DMS79 treated with DMSO at 0.1 percent for 48 hours (cell line): ENCODE data around the gene KIR2DL3.
"Not testable (repeated sequence)": the region's sequence is repeated elsewhere in the genome, so short reads cannot be mapped to it uniquely, and the experiment has no call there.

Experiments
- DNase-seq: peaks from one replicate; lab custom pipeline; 2025; lab: John Stamatoyannopoulos, UW

The KIR2DL3 gene

DNA sequence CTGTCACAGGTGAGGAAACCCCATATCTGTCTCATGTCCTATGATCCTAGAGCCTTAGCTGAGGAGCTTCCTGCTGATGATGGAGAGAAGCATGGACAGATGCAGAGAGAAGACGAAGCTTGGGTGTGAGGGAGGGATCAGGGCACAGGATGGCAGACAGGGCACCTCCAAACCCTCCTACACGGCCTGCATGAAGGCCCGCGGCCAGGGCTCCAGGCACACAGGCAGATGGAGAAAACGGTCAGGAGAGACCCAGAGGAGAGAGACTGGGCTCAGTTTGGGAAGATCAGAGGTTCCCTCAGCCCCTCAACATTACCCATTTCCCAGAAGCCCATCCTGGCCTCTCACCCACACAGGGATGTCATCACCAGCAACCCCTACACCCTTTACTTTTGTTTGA lies 5.8 kb downstream of the KIR2DL3 start:
- DNase-seq = not testable (repeated sequence)

DNA sequence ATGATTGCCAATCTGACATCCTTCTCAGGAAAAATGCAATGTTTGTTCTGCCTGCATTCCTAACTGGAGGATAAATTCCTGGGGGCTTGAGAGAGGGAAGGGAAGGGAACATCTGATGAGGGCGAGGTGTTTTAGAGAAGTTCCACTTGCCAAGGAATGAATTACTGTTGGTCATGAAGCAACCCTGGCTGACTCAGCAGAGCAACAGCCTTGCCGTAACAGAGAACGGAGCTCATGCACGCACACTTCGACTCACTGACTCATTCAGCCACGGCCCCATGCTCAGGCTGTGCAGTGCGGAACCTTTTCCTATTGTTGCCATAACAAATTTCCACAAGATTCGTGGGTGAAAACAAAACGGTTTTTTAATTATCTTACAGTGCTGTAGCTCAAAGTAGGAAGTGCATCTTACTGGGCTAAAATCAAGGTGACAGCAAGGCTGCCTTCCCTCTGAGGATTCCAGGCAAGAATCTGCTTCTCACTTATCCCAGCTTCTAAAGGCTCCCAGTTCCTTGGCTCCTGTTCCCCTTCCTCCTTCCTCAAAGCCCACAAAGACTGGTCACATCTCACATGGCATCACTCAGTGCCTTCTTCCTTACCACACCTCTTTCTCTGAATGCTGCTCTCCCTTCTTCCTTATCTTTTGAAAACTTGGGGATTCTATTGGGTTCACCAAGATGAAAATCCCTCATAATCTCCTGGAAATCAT lies 9.5 kb downstream of the KIR2DL3 start:
- DNase-seq = not testable (repeated sequence)

DNA sequence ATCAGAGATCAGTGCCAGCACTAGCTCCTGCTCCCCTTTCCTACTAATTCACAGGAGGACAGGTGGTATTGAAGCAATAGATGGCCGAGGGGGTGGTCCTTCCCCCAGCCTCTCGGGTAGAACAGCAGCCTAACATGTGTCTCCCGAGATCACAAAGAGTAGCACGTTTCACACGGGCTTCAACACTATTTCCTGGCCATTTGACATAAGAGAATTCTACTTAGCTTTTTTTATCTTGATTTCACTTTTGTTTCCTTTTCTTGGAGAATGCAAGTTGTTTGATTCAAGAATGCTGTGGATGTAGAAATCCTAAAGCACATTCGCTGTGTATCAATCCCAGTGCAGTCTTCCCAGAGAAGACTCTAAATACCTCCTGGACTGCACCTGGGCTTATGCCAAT lies 12.0 kb downstream of the KIR2DL3 start:
- DNase-seq = not testable (repeated sequence)

DNA sequence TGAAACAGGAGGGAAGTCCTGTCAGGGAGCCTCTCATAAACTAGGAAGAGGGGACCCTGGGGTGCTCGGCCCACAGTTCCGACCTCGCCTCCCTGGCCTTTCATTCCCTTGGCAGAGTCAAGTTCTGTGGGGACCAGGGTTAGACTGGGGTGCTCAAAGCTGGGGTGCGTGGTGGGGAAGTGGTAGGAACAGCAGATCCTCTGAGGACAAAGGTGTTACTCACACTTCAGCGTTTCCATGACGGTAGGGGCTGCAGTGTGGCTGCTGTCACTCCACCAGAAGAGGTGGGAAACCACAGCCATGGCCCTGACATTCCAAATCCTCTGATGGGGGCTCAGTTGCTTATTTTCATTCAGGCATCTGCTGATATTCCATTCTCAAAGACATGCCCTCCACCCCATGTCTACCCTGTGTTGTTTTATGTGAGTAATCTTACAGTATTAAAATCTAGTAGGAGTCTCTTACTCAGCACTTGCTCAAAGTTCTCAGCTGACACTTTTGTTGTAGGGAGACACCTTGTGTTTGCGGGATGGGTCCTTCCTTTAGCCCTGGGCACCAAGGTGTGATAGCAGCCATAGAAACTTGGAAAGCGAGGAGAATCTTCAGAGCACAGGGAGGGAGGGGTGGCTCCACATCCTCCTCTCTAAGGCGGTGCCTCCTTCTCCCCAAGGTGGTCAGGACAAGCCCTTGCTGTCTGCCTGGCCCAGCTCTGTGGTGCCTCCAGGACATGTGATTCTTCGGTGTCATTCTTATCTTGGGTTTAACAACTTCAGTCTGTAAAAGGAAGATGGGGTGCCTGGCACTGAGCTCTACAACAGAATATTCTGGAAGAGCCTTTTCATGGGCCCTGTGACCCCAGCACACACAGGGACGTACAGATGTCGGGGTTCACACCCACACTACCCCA lies 18.1 kb downstream of the KIR2DL3 start:
- DNase-seq = not testable (repeated sequence)

DNA sequence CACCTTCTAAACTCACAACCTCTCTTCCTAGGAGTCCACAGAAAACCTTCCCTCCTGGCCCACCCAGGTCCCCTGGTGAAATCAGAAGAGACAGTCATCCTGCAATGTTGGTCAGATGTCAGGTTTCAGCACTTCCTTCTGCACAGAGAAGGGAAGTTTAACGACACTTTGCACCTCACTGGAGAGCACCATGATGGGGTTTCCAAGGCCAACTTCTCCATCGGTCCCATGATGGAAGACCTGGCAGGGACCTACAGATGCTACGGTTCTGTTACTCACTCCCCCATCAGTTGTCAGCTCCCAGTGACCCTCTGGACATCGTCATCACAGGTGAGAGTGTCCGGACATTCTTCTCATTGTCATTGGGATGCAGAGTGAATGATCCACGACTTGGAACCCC lies 20.3 kb downstream of the KIR2DL3 start:
- DNase-seq = not testable (repeated sequence)

DNA sequence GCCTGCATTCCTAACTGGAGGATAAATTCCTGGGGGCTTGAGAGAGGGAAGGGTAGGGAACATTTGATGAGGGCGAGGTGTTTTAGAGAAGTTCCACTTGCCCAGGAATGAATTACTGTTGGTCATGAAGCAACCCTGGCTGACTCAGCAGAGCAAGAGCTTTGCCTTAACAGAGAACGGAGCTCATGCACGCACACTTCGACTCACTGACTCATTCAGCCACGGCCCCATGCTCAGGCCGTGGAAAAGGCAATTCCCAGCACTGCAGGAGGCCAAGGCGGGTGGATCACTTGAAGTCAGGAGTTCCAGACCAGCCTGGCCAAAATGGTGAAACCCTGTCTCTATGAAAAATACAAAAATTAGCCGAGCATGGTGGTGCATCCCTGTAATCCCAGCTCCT lies 25.9 kb downstream of the KIR2DL3 start:
- not testable (repeated sequence) for DNase-seq

DNA sequence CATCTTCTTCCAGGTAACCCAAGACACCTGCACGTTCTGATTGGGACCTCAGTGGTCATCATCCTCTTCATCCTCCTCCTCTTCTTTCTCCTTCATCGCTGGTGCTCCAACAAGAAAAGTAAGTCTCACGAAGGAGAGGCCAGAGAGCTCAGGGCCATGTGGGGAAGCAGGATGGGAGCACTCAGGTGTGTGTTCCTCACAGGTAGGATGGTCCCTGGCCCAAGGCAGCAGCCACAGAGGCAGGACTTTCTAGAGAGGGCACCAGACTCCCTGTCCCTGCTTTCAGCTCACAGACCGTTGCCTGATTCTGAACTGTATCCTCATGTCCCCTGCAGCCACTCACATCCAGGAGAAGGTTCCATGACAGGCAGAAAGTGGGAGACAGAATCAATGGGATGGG lies 28.2 kb downstream of the KIR2DL3 start:
- DNase-seq = not testable (repeated sequence)

DNA sequence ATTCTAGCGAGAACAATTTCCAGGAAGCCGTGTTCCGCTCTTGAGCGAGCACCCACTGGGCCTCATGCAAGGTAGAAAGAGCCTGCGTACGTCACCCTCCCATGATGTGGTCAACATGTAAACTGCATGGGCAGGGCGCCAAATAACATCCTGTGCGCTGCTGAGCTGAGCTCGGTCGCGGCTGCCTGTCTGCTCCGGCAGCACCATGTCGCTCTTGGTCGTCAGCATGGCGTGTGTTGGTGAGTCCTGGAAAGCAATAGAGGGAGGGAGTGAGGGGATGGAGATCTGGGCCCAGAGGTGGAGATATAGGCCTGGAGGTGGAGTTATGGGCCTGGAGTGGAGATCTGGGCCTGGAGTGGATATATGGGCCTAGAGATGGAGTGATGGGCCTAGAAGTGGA lies 31.3 kb downstream of the KIR2DL3 start, which contains the start of gene KIR2DL1:
Gene KIR2DL1 (plus strand): TSS at position 148 of the 400 bp plus-strand sequence. CDS start 58 bp downstream, at position 206.
- DNase-seq = not testable (repeated sequence)

DNA sequence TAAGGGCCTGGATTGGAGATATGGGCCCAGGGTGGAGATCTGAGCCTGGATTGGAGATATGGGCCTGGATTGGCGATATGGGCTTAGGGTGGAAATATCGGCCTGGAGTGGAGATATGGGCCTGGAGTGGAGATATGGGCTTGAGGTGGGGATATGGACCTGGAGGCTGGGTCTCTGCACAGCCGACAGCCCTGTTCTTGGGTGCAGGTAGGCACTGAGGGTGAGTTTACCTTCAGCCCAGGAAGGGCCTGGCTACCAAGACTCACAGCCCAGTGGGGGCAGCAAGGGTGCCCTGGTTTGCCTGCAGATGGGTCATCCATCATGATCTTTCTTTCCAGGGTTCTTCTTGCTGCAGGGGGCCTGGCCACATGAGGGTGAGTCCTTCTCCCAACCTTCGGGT lies 32.2 kb downstream of the KIR2DL3 start:
- DNase-seq = not testable (repeated sequence)

DNA sequence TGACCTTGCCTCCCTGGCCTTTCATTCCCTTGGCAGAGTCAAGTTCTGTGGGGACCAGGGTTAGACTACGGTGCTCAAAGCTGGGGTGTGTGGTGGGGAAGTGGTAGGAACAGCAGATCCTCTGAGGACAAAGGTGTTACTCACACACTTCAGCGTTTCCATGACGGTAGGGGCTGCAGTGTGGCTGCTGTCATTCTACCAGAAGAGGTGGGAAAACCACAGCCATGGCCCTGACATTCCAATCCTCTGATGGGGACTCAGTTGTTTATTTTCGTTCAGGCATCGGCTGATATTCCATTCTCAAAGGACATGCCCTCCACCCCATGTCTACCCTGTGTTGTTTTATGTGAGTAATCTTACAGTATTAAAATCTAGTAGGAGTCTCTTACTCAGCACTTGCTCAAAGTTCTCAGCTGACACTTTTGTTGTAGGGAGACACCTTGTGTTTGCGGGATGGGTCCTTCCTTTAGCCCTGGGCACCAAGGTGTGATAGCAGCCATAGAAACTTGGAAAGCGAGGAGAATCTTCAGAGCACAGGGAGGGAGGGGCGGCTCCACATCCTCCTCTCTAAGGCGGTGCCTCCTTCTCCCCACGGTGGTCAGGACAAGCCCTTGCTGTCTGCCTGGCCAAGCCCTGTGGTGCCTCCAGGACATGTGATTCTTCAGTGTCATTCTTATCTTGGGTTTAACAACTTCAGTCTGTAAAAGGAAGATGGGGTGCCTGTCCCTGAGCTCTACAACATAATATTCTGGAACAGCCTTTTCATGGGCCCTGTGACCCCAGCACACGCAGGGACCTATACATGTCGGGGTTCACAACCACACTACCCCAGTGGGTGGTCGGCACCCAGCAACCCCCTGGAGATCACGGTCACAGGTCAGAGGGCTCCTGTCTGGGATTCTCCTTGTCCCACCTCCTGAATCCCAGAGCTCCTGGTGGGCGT lies 33.0 kb downstream of the KIR2DL3 start:
- DNase-seq = not testable (repeated sequence)

DNA sequence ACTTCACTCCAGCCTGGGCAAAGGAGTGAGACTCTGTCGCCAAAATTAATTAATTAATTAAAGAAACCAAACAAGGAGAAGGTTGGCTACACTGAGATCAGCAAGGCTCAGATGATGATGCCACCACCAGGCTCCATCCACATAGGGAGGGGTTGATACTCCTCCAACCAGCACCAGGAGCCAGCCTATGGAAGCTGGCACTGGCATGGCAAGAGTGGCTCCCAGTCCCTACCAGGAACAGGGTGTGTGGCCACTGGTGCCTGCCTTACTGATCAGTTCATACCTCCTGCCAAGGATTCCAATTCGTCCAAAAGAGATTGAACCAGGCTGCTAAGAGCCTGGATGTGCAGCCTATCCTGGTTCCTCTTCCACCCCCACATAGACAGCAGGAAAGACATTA lies 34.4 kb downstream of the KIR2DL3 start:
- DNase-seq = not testable (repeated sequence)

DNA sequence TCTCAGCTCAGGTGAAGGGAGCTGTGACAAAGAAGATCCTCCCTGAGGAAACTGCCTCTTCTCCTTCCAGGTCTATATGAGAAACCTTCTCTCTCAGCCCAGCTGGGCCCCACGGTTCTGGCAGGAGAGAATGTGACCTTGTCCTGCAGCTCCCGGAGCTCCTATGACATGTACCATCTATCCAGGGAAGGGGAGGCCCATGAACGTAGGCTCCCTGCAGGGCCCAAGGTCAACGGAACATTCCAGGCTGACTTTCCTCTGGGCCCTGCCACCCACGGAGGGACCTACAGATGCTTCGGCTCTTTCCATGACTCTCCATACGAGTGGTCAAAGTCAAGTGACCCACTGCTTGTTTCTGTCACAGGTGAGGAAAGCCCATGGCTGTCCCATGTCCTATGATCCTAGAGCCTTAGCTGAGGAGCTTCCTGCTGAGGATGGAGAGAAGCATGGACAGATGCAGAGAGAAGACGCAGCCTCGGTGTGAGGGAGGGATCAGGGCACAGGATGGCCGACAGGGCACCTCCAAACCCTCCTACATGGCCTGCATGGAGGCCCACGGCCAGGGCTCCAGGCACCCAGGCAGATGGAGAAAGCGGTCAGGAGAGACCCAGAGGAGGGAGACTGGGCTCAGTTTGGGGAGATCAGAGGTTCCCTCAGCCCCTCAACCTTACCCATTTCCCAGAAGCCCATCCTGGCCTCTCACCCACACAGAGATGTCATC lies 36.9 kb downstream of the KIR2DL3 start:
- DNase-seq = not testable (repeated sequence)

DNA sequence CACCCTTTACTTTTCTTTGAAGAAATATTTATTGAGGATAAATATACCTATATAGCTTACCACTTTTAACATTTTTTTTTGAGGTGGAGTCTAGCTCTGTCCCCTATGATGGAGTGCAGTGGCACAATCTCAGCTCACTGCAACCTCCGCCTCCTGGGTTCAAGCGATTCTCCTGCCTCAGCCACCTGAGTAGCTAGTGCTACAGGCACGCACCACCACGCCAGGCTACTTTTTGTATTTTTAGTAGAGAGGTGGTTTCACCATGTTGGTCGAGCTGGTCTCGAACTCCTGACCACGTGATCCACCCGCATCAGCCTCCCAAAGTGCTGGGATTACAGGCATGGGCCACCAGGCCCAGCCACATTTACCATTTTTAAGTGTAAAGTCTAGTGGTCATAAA lies 37.5 kb downstream of the KIR2DL3 start:
- DNase-seq = not testable (repeated sequence)

DNA sequence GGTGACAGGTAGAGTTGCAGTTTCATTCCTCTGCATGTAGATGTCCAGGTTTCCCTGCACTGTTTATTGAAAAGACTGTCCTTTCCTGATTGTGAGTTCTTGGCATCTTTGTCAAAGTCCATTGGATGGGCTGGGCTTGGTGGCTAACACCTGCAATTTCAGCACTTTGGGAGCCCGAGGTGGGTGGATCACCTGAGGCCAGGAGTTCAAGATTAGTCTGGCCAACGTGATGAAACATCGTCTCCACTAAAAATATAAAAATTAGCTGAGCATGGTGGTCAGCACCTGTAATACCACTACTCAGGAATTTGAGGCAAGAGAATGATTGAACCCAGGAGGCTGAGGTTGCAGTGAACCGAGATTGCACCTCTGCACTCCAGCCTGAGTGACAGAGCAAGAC lies 39.5 kb downstream of the KIR2DL3 start:
- not testable (repeated sequence) for DNase-seq

DNA sequence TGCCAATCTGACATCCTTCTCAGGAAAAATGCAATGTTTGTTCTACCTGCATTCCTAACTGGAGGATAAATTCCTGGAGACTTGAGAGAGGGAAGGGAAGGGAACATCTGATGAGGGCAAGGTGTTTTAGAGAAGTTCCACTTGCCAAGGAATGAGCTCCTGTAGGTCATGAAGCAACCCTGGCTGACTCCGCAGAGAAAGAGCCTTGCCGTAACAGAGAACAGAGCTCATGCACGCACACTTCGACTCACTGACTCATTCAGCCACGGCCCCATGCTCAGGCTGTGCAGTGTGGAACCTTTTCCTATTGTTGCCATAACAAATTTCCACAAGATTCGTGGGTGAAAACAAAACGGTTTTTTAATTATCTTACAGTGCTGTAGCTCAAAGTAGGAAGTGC lies 40.6 kb downstream of the KIR2DL3 start:
- not testable (repeated sequence) for DNase-seq

DNA sequence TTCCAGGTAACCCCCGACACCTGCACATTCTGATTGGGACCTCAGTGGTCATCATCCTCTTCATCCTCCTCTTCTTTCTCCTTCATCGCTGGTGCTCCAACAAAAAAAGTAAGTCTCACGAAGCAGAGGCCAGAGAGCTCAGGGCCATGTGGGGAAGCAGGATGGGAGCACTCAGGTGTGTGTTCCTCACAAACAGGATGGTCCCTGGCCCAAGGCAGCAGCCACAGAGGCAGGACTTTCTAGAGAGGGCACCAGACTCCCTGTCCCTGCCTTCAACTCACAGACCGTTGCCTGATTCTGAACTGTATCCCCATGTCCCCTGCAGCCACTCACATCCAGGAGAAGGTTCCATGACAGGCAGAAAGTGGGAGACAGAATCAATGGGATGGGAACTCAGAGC lies 44.6 kb downstream of the KIR2DL3 start:
- DNase-seq = not testable (repeated sequence)

DNA sequence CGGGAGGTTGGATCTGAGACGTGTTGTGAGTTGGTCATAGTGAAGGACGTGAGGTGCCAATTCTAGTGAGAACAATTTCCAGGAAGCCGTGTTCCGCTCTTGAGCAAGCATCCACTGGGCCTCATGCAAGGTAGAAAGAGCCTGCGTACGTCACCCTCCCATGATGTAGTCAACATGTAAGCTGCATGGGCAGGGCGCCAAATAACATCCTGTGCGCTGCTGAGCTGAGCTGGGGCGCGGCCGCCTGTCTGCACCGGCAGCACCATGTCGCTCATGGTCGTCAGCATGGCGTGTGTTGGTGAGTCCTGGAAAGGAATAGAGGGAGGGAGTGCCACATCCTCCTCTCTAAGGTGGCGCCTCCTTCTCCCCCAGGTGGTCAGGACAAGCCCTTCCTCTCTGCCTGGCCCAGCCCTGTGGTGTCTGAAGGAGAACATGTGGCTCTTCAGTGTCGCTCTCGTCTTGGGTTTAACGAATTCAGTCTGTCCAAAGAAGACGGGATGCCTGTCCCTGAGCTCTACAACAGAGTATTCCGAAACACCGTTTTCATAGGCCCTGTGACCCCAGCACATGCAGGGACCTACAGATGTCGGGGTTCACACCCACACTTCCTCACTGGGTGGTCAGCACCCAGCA lies 47.9 kb downstream of the KIR2DL3 start:
- not testable (repeated sequence) for DNase-seq

DNA sequence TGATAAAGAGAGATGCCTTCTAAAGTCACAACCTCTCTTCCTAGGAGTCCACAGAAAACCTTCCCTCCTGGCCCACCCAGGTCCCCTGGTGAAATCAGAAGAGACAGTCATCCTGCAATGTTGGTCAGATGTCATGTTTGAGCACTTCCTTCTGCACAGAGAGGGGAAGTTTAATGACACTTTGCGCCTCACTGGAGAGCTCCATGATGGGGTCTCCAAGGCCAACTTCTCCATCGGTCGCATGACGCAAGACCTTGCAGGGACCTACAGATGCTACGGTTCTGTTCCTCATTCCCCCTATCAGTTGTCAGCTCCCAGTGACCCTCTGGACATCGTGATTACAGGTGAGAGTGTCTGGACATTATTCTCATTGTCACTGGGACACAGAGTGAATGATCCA lies 49.8 kb downstream of the KIR2DL3 start:
- DNase-seq = not testable (repeated sequence)

DNA sequence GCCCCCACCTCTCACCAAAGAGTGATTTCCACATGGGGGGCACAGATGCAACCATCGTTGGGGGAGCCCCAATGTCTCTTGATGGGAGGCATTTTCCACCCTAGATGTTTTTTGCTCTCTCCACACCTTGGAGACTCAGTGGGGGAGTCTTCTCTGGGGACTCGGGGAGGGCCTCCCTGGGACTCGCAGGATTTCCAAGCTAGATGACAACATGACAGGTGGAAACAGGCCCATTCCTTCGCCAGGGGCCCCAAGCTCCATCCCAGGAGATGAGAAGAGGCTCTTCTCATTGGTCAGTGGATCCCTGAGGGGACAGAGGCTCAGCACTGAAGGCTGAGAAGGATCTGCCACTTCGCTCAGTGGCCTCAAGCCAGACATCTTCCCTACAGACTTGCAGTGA lies 52.4 kb downstream of the KIR2DL3 start:
- no peak for DNase-seq

DNA sequence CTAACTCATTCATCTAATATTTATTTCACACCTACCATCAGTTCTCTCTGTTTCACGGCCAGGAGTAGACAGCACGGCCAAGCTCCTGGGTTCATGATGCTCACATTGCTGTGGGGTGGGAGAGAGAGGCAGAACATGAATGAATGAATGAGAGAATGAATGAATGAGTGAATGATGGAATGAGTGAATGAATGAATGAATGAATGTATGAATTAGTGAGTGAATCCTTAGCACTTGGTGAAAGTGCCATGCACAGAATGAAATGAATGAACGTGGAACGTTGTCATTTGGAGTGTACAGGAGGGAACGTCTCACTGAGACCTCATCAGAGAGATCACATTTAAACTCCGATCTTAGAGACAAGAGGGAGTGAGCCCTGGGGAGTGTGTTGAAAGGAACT lies 53.2 kb downstream of the KIR2DL3 start:
- no peak for DNase-seq

DNA sequence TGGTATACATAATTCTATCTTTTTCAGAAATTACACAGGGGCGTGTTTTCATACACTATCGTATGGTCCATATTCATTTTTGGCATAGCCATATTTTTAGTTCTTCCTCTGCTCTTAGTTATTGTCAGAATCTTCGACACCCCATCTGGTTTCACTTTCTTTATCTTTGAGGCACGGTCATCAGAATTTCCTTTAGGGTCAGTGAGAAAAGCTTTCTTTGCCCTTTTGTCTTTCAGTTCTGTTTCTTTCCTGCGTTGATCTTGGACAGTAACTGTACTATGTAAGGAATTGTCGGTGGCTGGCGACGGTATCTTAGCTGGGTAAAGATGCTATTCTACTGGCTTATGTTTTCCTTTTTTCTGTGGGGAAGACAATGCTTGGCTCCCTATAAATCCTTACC lies 54.5 kb downstream of the KIR2DL3 start:
- no peak for DNase-seq
